Nucleus accumbens (tissue), 56 donors: Measurements from ENCODE around the gene MORN3.
"Not testable (repeated sequence)": the region's sequence is repeated elsewhere in the genome, so short reads cannot be mapped to it uniquely, and the experiment has no call there.

Experiments used
- DNase-seq, 56 donors: peaks; one replicate each; lab custom pipeline; 2025; lab: John Stamatoyannopoulos, UW

The MORN3 gene, protein sequence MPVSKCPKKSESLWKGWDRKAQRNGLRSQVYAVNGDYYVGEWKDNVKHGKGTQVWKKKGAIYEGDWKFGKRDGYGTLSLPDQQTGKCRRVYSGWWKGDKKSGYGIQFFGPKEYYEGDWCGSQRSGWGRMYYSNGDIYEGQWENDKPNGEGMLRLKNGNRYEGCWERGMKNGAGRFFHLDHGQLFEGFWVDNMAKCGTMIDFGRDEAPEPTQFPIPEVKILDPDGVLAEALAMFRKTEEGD

DNA sequence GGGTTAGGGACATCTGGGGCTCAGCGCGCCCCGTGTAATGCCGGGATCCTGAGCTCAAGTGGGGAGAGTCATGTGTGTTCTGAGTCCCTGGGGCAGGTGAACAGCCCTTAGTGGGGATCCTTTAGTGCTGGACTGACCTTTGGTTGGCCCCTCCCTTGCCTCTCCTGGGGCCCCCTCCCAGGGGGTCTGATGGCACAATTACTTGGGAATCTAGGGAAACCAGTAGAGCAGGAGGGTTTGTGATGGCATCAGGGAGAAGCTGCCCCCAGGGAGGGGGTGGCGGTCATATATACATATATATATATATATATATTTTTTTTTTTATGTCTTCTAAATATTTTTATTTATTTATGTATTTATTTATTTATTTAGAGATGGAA lies at the start of gene MORN3:
Gene MORN3 (minus strand): TSS at position 134 of the 380 bp plus-strand sequence. CDS start 171 bp downstream, outside the sequence.
- no peak for DNase-seq

DNA sequence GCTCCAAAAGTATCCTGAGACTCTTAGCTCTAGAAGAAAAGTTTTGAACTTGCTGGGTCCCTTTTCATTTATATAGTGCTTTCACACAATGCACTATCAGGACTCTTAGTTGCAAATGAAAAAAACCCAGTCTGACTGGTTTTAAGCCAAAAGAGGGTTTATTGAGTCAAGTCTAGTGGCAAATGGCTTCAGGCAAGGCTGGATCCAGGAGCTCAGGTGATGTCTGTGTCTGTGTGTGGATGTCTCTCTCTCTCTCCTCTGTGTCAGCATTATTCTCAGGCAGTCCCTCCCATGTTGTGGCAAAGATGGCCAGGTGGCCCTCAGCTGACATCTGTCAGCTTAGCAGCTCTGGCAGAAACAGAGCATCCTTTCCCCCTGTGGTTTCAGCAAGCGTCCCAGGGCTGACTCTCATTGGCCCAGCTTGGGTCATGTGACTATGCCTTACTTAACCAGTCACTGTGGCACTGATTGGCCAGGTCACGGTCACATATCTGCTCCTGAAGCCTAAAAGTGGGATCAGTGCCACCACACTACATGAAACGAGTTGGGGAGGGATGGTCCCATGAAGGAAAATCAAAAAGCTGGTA lies 49.3 kb upstream of the MORN3 start:
- DNase-seq = no peak

DNA sequence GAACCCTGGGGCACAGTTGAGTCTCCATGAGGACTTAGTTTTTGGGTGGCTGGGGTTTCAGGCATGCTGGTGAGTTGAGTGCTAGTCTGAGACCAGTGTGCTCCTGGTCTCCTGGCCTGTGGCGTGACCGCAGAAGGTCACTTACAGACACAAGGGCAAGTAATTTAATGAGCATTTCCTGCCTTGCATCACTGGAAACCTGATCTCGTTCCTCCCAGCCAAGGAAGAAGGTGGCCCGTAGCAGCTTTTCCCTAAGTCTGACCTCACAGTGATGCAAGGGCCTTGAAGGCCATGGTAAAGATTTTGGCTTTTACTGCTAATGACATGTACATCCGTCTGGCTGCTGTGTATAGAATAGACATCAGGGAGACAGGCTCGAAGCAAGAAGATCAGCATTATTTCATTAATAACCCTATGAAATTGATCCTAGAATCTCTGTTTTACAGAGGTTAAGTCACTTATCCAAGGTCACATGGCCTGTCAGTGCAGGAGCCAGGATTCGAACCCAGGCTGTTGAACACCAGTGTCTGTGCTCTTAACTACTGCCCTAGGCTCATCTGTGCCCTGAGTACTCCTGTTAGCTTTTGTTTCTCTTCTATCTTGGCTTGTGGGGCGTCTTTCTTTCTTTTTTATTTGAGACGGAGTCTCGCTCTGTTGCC lies 47.7 kb upstream of the MORN3 start:
- DNase-seq = no peak

DNA sequence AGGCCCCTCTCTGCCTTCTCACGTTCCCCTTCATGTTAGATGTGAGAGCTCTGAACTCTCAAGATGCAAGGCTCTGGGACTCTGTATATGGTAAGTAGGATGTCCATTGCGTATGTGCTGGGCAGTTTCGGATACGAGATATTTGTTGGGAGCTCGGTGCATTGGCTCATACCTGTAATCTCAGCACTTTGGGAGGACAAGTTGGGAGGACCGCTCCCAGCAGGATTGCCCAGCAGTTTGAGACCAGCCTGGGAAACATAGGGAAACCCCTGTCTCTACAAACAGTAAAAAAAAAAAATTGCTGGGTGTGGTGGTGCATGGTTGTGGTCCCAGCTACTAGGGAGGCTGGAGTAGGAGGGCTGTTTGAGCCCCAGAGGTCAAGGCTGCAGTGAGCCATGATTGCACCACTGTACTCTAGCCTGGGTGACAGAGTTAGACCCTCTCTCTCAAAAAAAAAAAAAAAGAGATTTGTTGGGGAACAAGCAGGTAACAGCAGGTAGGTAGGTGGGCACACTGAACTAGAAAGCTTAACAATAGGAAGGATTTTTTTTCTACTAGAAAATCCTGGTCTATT lies 46.5 kb upstream of the MORN3 start:
- no peak for DNase-seq

DNA sequence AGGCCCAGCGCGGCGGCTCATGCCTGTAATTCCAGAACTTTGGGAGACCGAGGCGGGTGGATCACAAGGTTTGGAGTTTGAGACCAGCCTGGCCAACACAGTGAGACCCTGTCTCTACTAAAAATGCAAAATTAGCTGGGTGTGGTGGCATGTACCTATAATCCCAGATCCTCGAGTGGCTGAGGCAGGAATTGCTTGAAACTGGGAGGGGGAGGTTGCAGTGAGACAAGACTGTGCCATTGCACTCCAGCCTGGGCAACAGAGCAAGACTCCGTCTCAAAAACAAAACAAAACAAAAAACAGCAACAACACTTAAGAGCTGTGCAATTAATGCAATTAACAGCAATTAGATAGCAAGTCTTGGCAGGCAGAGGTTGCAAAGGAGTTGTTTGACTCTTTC lies 45.6 kb upstream of the MORN3 start:
- not testable (repeated sequence) for DNase-seq

DNA sequence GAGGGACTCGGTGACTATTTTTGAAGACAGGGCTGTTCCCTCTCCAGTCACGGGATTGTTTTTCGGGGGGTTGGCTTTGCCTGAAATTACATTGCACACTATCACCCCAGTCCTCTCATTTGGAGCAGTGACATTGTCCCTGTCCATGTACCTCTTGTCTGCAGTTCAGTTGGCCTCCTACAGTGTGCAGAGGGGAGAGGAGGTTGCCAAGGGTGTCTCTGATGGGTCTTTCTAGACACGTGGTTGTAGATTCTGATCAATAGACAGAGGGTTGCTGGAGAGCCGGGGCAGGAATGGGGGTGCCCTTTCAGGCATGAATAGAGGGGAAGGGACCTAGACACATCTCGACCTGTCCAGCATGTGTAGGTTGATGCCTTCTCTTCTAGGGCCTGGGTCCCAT lies 44.3 kb upstream of the MORN3 start:
- peak in 7 of 56 donors; percentile 4 to 23 (median 9) for DNase-seq

DNA sequence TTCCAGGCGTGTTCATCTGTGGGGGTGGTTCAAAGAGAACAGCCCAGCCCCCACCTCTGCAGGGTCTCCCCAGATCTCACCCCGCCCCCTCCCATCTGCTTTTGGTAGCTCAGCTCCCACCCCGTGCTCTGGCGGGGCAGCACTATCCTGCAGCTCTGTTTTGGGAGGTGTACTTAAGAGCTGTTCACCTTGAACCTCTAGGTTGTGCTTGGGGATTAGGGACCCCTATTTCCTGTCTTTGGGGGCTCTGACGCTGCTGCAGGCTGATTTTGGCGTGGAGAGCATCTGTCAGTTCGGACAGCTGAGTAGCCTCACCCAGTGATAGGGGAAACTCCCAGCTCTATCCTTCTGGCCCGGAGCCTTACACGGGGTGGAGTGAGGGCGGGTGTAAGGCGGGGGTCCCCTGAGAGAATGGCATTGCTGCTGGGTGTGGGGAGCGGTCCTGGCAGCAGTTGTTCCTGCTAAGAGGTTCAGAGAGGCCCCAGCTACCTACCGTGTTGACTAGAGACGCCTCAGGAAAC lies 43.9 kb upstream of the MORN3 start:
- DNase-seq = peak in 5 of 56 donors; percentile 9 to 31 (median 23)

DNA sequence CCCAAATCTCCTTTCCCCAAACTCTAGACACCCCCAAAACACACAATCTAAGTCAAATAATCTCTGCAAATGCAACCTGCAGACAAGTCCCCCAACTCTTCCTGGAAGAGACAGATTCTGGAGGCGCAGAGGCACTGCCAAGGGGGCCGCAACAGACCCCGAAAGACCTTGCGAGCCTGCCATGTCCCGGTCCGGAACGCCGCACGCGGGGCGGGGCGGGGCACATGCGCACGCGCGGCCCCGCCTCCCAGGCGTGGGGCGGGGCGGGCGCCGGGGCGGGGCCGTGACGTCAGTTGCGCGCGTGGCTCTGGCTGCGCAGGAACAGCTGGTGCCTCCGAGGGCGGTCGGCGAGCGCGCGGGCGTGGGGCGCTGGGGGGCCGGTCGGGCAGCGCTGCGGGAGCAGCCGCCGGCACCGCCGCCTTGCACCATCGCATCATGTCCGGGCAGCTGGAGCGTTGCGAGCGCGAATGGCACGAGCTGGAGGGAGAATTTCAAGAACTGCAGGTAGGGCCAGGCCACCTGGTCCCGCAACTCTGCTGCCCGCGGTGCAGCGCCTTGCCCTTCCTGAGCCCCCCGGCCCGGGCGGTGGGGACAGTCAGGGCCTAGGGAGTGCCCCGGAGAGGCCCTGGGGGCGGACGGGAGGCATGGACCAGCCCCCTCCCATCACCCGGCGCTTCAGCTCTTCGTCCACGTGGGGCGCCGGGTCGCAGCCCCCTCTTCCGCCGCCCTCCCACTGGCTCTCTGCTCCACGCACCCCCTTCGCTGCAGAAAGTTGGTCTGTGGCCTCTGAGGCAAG lies 43.2 kb upstream of the MORN3 start, which contains the start of gene TMEM120B:
Gene TMEM120B (plus strand): TSS at position 292 of the 796 bp plus-strand sequence. CDS start 144 bp downstream, at position 436.
- DNase-seq = peak in 55 of 56 donors; percentile 25 to 90 (median 80)

DNA sequence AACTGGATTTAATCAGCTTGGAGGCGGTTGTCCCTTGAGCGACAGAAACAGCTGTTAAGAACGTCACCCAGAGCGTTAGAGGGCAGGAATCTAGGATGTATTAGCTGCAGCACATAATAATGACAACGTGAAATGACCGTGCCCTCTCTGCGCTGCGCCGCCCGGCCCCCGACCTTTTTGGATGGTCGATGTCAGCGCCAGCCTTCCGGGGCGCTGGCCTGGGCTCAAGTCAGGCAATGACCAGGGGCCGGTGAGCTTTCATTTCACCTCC lies 42.7 kb upstream of the MORN3 start:
- DNase-seq = peak in 23 of 56 donors; percentile 3 to 73 (median 45)

DNA sequence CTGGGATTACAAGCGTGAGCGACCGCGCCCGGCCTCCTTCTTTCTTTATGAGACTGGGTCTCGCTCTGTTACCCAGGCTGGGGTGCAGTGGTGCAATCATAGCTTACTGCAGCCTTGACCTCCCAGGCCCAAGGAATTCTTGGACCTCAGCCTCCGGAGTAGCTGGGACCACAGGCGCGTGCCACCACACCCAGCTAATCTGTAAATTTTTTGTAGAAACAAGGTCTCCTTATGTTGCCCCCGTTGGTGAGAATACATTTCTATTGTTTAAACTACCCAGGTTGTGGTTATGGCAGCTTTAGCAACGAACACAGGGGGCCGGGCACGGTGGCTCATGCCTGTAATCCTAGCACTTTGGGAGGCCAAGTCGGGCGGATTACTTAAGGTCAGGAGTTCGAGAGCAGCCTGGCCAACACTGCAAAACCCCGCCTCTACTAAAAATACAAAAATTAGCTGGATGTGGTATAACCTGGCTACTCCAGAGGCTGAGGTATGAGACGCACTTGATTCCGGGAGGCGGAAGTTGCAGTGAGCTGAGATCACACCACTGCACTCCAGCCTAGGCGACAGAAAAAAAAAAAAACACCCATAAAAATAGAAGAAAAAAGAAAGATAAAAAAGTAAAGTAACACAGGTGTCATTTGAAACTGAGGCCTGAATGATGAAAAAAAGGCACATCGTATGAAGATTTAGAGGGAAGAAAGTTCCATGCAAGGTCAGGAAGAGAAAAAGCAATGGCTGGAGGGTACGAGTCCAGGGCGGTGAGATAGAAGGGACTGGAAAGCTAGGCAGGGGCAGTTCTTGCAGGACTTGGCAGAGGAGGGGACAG lies 42.1 kb upstream of the MORN3 start:
- no peak for DNase-seq

DNA sequence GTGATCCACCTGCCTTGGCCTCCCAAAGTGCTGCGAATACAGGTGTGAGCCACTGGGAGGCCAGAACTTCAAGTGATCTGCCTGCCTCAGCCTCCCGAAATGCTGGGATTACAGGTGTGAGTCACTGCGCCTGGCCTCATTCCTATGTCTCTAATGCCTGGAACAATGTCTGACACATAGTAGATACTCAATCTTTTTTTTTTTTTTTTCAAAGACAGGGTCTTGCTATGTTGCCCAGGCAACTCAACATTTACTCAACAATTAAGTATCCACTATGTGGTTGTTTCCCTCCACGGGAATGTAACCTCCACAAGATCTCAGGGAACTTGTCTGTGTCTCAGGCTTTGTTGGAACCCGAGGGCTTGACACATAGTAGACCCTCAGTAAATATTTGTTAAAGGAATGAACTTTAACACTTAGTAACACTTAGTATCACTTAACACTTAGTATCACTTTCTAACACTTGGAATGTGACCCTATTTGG lies 40.1 kb upstream of the MORN3 start:
- no peak for DNase-seq

DNA sequence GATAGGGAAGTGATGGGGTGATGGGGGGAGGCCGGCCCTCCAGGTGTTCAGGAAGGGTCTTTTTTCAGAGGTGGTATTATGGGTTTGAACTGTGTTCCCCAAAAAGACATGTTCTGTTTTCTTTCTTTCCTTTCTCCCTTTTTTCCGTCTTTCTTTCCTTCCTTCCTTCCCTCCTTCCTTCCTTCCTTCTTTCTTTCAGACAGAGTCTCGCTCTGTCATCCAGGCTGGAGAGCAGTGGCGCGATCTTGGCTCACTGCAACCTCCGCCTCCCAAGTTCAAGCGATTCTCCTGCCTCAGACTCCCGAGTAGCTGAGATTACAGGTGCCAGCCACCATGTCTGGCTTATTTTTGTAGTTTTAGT lies 39.6 kb upstream of the MORN3 start:
- not testable (repeated sequence) for DNase-seq

DNA sequence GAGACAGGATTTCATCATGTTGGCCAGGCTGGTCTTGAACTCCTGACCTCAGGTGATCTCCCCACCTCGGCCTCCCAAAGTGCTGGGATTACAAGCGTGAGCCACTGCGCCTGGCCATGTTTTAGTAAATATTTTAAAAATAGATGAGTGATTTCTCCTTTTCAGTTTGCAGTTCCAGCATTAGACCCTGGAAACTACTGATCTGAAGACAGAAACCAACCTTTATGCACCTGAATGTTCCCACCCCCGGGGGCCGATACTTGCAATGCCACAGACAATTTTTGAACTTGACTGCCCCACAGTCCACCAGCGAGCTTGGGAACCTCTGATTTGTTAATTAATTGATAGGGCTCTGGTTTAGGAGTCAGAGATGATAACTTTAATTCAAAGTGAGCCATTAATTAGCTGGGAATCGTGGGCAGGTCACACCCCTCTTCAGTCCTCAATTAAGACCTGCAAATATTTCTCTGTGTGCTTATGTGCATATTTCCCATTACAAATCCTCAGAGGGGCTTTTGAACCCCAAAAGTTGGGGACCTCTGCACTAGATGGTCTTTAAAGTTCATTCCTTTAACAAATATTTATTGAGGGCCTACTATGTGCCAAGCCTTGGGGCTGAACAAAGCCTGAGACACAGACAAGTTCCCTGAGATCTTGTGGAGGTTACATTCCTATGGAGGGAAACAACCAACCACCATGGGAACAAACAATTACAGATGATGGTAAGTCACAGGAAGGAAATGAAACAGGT lies 39.0 kb upstream of the MORN3 start:
- DNase-seq = no peak

DNA sequence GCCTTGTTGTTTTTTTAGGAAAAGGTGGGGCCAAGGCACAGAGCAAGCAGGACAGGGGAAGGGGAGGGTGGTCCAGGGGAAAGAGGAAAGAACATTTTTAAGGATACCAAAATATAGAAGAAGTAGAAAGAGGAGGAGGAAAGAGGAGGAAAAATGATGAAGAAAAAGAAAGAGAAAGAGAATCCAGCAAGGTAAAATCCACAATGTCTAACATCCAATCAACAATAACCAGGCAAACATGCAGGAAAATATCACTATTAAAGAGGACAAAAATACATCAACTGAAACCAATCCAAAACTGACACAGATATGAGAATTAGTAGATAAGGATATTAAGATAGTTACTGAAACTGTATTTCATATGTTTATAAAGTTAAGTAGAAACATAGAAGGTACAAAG lies 36.1 kb upstream of the MORN3 start:
- no peak for DNase-seq

DNA sequence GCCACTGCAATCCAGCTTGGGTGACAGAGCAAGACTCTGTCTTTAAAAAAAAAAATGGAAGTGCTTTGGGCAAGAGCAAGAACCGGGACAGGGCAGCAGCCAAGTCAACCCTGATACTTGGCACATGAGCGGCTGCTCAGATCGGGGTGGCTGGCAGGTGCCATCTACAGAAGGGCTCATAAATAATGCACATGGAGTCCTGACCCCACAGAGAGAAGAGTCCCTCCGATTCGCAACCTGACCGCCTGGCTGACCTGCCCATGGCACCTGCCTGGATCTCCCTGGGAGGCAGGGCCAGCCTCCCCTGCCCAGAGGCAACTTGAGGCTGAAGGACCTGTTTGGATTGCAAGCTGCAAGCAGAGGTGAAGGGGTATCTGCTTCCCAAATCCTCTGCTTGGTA lies 33.5 kb upstream of the MORN3 start:
- no peak for DNase-seq

DNA sequence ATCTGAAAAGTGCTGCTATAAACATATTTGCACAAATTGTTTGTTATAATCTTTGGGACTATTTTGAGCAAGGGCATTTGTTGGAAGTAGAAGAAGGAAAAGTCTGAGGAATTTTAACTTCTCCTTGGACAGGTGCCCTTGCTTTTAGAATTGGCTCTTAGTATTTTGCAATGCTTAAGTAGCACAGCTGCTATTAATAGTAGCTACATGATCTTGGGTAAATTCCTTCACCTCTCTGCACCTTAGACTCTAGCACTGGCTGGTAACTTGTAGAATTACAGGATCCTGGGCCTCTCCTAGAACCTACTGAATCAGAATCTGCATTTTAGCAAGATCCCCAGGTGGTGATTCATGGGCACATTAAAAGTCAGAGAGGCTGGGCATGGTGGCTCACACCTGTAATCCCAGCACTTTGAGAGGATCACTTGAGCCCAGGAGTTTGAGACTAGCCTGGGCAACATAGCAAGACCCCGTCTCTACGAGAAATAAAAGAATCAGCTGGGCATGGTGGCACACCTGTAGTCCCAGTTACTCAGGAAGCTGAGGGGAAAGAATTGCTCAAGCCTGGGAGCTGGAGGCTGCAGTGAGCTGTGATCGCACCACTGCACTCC lies 32.3 kb upstream of the MORN3 start:
- DNase-seq = no peak

DNA sequence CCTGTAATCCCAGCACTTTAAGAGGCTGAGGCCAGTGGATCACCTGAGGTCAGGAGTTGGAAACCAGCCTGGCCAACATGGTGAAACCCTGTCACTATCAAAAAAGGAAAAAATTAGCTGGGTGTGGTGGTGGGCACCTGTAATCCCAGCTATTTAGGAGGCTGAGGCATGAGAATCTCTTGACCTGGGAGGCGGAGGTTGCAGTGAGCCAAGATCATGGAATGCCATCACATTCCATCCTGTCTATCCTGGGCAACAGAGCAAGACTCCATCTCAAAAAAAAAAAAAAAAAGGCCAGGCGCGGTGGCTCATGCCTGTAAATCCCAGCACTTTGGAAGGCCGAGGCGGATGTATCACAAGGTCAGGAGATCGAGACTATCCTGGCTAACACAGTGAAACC lies 28.4 kb upstream of the MORN3 start:
- not testable (repeated sequence) for DNase-seq

DNA sequence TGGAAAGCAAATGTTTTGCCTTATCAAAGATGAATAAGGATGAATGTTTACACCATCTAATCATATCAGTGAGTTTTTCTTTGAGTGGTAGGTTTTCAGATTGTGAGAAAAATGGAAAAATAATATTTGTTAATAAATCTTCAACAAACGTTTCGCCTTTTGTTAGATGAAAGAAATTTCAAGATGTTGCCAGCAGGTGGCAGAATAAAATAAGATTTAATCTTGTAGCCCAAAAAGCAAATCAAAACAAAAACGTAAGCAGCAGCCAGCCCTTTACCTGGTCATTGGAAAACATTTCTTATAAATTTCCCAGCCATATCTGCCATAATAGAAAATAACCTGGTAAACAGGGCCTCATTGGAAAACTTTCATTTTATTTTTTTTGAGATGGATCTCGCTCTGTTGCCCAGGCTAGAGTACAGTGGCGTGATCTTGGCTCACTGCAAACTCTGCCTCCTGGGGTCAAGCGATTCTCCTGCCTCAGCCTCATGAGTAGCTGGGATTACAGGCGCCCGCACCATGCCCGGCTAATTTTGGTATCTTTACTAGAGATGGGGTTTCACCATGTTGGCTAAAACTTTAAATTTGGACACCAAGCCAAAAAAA lies 27.7 kb upstream of the MORN3 start:
- DNase-seq = peak in 1 of 56 donors; percentile 11
